ENCODE results near the gene TLX1.

TLX1 gene

DNA sequence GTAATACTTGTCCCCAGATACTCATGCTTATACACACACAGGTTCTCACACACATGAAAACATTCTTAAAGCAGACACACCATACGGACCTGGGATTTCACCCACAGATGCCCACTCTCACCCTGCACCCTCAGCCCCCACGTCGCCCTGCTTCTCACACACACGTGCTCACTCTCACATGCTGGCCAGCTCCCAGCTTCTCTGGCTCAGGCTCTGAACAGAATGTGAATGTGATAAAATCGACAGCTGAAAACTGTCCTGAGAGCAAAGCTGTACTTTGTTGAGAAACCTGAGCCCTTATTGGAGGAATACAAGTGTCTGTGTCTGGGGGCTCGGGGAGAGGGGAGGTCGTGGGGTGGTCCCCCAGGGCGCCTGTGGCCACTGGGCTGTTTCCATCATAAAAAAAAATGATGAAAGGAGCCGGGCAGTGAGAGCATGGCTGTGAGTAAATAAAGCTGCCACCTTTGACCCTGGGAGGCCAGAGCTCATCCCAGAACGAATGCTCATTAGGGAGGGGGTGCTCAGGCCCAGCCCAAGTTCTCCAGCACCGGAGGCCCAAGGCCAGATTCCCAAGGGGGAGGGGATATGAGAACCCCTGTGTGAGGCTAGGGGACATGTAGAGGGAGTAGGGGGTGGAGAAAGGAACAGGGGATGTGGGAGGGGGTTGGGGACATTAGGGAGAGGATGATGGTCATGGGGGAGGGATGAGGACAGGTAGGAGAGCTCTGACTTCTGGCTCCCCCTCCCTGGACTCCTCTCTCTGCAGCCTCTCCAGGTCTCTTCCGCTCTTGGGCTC lies 18.1 kb upstream of the TLX1 start:
- no peak for DNase-seq

DNA sequence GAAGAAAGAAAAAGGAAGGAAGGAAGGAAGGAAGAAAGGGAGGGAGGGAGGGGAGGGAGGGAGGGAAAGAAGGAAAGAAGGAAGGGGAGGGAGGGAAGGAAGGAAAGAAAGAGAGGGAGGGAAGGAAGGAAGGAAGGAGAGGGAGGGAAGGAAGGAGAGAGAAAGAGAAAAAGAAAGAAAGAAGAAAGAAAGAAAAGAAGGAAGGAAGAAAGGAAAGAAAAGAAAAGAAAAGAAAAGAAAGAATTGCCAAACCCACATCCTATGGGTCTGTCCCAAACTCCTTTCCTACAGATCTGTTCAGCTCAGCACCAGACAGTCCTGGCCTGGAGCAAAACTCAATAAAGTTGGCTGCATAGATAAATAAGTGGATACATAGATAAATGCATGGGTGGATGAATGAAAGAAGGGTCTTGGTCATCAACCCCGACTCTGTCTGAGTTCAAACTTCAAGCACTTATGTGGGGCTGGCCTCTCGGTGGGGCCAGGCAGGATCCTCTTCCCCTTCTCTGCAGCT lies 17.2 kb upstream of the TLX1 start:
- DNase-seq: no peak

- DNase-seq: no peak
These were observed 16.5 kb upstream of the TLX1 start for GRCh38 chr10:101114646-101115045.

DNA sequence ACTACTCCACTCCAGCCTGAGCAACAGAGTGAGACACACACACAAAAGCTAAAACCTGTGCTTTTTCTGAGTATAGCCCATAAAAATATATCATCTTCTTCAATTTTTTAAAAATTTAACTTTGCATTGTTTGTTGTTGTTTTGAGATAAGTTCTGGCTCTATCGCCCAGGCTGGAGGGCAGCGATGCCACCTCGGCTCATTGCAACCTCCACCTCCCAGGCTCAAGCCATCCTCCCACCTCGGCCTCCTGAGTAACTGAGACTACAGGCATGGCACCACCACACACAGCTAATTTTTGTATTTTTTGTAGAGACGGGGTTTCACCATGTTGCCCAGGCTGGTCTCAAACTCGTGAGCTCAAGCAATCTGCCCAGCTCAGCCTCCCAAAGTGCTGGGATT lies 14.3 kb upstream of the TLX1 start:
- no peak for DNase-seq

- no peak for DNase-seq
These were observed 13.1 kb upstream of the TLX1 start for GRCh38 chr10:101118031-101118430.

DNA sequence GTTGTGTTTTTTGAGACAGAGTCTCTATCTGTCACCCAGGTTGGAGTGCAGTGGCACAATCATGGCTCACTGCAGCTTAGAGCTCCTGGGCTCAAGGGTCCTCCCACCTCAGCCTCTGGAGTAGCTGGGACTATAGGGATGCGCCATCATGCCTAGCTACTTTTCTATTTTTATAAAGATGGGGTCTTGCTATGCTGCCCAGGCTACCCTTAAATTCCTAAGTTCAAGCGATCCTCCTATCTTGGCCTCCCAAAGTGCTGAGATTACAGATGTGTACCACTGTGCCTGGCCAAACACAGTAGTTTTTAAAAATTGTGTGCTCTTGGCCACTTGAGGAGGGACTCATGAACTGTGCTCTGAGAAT lies 10.6 kb upstream of the TLX1 start:
- DNase-seq: no peak

- peak; percentile 36 for DNase-seq
These were observed 10.0 kb upstream of the TLX1 start for GRCh38 chr10:101120884-101121653.

GRCh38 chr10:101121654-101122031 lies 9.5 kb upstream of the TLX1 start:
- no peak for DNase-seq

- DNase-seq: no peak
These were observed 8.6 kb upstream of the TLX1 start for GRCh38 chr10:101122270-101123084.

GRCh38 chr10:101123085-101123814 lies 7.8 kb upstream of the TLX1 start:
- no peak for DNase-seq

- no peak for DNase-seq
These were observed 7.1 kb upstream of the TLX1 start for GRCh38 chr10:101123815-101124617.

DNA sequence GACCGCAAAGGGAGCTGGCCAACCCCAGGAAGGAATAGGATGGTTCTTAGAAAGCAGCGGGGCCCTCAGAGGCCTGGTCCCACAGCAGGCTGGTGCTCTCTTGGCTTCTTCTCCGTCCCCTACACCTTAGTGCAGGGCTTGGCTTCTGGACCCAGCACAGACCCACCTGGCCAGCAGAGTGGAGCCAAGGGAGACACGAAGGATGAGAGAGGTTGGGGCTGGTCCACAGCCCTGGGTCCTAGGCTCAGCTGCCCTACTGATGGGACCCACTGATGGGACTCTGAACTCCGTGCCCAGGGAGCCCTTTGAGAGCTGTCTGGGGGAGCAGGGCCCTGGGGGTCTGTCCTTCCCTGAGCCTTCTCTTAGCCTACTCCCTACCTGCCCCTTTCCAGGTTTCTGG lies 6.2 kb upstream of the TLX1 start:
- no peak for DNase-seq

- DNase-seq: no peak
These were observed 4.1 kb upstream of the TLX1 start for GRCh38 chr10:101126684-101127628.

- DNase-seq: no peak
These were observed 959 bp upstream of the TLX1 start for GRCh38 chr10:101130141-101130540.

- no peak for DNase-seq
These were observed 999 bp downstream of the TLX1 start for GRCh38 chr10:101131962-101132635.

GRCh38 chr10:101132636-101133473 lies 1.8 kb downstream of the TLX1 start:
- no peak for DNase-seq

GRCh38 chr10:101133489-101134298 lies 2.6 kb downstream of the TLX1 start:
- no peak for DNase-seq
